K562 (cell line): ENCODE results near the gene SLC37A3. TPM values are rescaled to one million over a fixed set of nuclear protein-coding genes. Genes with fewer than 3 reads are reported as not detected.

Experiments
- ARNT ChIP-seq, 2 experiments: fragments of 450-650 bp; IDR thresholded peaks; 2 replicates each; pipeline ENCODE4 v1.6.1; 2016; ENCODE audit warnings: mild to moderate bottlenecking in 1 of 2
- CREM ChIP-seq: IDR thresholded peaks from 2 replicates; pipeline ENCODE4 v1.6.1; 2014; ENCODE audit warnings: antibody characterized with exemption, low read depth
- MEF2D ChIP-seq: conservative IDR thresholded peaks from 2 replicates; pipeline ENCODE4 v1.6.1; 2016; ENCODE audit warnings: low read depth, missing genetic modification characterization, missing compliant biosample characterization
- MEIS2 ChIP-seq: fragments of 450-650 bp; IDR thresholded peaks from 2 replicates; pipeline ENCODE4 v1.6.1; 2014; ENCODE audit warnings: mild to moderate bottlenecking; ENCODE audit not compliant: partially characterized antibody
- NCOR1 ChIP-seq: fragments of 450-650 bp; IDR thresholded peaks from 2 replicates; pipeline ENCODE4 v1.6.1; 2016; ENCODE audit warnings: mild to moderate bottlenecking, moderate library complexity
- POLR2A ChIP-seq: fragments of 450-650 bp; conservative IDR thresholded peaks from 2 replicates; pipeline ENCODE4 v1.6.1; 2016
- PTBP1 ChIP-seq: fragments of 200-400 bp; formaldehyde crosslinking; IDR thresholded peaks from 2 replicates; pipeline ENCODE4 v1.6.1; 2017; ENCODE audit warnings: low read depth, low read length
- SOX6 ChIP-seq: fragments of 450-650 bp; IDR thresholded peaks from 2 replicates; pipeline ENCODE4 v1.6.1; 2014; ENCODE audit warnings: mild to moderate bottlenecking
- ZFP1 ChIP-seq: fragments of 450-650 bp; formaldehyde crosslinking; IDR thresholded peaks from 2 replicates; pipeline ENCODE4 v1.4.0; 2020; ENCODE audit warnings: mild to moderate bottlenecking, mixed read lengths
- ZNF197 ChIP-seq: fragments of 200-800 bp; sonication (Bioruptor generic); IDR thresholded peaks from 2 replicates; pipeline ENCODE4 v1.6.1; 2016; ENCODE audit warnings: low read depth, missing genetic modification characterization, missing compliant biosample characterization
- polyA plus RNA-seq, 8 experiments: library from polyadenylated mRNA; depleted of rRNA in 4 of 8; stranded (reverse) in 5 of 8; unstranded in 3 of 8; fragments of >200 nt; fragmentation: Nextera tagmentation in 2 of 8; fragmentation: Illumina TruSeq in 1 of 8; extraction: Ambion mirVana in 2 of 8; extraction: Trizol in 1 of 8; gene quantifications; 2 replicates each; pipeline versions ENCODE4 v1.2.1 to v1.2.3, GENCODE V29; 2011 to 2014; ENCODE audit warnings: inconsistent platforms in 1 of 8, missing spikeins in 1 of 8
- total RNA-seq, 7 experiments: library from RNA; depleted of rRNA in 6 of 7; stranded (reverse); fragments of >200 nt in 6 of 7; fragmentation: Illumina TruSeq in 2 of 7; extraction: Trizol in 2 of 7; gene quantifications; 2 replicates each; pipeline versions ENCODE4 v1.2.1 to v1.2.3, GENCODE V29; 2011 to 2021; ENCODE audit warnings: low replicate concordance in 1 of 7
- TF ChIP-seq, protein P1 (sequence below): fragments of 250-450 bp; sonication (Bioruptor Pico); IDR thresholded peaks from 2 replicates; pipeline ENCODE4 v1.8.0; 2021; ENCODE audit warnings: moderate library complexity, mild to moderate bottlenecking, inconsistent platforms
- TF ChIP-seq, protein P2 (sequence below): fragments of 450-650 bp; IDR thresholded peaks from 2 replicates; pipeline ENCODE4 v1.7.0; 2016; ENCODE audit warnings: borderline replicate concordance
- TF ChIP-seq, protein P3 (sequence below): fragments of 450-650 bp; IDR thresholded peaks from 2 replicates; pipeline ENCODE4 v1.6.1; 2017; ENCODE audit warnings: antibody characterized with exemption, mild to moderate bottlenecking
- TF ChIP-seq, protein P4 (sequence below): sonication (generic); formaldehyde crosslinking; IDR thresholded peaks from 2 replicates; pipeline ENCODE4 v1.4.0; 2020; ENCODE audit warnings: mild to moderate bottlenecking, missing genetic modification reagents

Gene SLC37A3
- total and polyA plus RNA-seq, 9 of the 15 experiments (the other 6 are each of a cell fraction or from before 2014, with no cell fraction given): 11.7 to 59.1 (median 26.8) TPM

DNA sequence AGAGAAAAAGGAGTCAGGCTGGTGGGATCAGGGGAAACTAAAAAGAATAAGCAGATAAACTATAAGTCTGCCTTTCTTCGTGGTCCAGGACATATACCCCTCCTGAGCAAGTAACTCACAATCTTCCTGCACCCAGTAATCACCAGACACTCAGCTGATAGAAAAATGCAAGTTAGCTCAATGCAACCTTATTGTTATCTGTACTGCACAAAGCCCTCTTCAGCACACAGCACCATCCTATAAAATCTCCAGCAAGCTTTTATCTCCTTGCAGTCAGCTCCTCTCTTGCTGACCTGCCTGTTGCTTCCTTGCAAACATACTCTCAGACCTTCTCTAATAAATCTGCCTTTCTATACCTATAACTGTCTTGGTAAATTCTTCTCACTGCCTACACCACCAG, 6.7 kb downstream of the SLC37A3 start (continued):
- TF ChIP-seq, protein P1, sequence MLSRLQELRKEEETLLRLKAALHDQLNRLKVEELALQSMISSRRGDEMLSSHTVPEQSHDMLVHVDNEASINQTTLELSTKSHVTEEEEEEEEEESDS: no peak
- peak; percentile 29 for TF ChIP-seq MEIS2
- no peak for TF ChIP-seq MEF2D (tag)
- TF ChIP-seq, protein P2, sequence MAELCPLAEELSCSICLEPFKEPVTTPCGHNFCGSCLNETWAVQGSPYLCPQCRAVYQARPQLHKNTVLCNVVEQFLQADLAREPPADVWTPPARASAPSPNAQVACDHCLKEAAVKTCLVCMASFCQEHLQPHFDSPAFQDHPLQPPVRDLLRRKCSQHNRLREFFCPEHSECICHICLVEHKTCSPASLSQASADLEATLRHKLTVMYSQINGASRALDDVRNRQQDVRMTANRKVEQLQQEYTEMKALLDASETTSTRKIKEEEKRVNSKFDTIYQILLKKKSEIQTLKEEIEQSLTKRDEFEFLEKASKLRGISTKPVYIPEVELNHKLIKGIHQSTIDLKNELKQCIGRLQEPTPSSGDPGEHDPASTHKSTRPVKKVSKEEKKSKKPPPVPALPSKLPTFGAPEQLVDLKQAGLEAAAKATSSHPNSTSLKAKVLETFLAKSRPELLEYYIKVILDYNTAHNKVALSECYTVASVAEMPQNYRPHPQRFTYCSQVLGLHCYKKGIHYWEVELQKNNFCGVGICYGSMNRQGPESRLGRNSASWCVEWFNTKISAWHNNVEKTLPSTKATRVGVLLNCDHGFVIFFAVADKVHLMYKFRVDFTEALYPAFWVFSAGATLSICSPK: peak; percentile 46; the same call in 1 of the 2 replicates
- no peak for TF ChIP-seq ZNF197 (CRISPR knock-in tag)
- peak; percentile 93 for TF ChIP-seq SOX6
- TF ChIP-seq NCOR1: peak; percentile 94
- TF ChIP-seq, protein P3, sequence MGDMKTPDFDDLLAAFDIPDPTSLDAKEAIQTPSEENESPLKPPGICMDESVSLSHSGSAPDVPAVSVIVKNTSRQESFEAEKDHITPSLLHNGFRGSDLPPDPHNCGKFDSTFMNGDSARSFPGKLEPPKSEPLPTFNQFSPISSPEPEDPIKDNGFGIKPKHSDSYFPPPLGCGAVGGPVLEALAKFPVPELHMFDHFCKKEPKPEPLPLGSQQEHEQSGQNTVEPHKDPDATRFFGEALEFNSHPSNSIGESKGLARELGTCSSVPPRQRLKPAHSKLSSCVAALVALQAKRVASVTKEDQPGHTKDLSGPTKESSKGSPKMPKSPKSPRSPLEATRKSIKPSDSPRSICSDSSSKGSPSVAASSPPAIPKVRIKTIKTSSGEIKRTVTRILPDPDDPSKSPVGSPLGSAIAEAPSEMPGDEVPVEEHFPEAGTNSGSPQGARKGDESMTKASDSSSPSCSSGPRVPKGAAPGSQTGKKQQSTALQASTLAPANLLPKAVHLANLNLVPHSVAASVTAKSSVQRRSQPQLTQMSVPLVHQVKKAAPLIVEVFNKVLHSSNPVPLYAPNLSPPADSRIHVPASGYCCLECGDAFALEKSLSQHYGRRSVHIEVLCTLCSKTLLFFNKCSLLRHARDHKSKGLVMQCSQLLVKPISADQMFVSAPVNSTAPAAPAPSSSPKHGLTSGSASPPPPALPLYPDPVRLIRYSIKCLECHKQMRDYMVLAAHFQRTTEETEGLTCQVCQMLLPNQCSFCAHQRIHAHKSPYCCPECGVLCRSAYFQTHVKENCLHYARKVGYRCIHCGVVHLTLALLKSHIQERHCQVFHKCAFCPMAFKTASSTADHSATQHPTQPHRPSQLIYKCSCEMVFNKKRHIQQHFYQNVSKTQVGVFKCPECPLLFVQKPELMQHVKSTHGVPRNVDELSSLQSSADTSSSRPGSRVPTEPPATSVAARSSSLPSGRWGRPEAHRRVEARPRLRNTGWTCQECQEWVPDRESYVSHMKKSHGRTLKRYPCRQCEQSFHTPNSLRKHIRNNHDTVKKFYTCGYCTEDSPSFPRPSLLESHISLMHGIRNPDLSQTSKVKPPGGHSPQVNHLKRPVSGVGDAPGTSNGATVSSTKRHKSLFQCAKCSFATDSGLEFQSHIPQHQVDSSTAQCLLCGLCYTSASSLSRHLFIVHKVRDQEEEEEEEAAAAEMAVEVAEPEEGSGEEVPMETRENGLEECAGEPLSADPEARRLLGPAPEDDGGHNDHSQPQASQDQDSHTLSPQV: no peak
- TF ChIP-seq PTBP1: no peak
- TF ChIP-seq POLR2A: no peak
- TF ChIP-seq CREM: peak; percentile 19; the same call in 1 of the 2 replicates
- peak; percentile 78 to 80 for TF ChIP-seq ARNT (IDR thresholded peaks at IDR 0.05)
- TF ChIP-seq, protein P4, sequence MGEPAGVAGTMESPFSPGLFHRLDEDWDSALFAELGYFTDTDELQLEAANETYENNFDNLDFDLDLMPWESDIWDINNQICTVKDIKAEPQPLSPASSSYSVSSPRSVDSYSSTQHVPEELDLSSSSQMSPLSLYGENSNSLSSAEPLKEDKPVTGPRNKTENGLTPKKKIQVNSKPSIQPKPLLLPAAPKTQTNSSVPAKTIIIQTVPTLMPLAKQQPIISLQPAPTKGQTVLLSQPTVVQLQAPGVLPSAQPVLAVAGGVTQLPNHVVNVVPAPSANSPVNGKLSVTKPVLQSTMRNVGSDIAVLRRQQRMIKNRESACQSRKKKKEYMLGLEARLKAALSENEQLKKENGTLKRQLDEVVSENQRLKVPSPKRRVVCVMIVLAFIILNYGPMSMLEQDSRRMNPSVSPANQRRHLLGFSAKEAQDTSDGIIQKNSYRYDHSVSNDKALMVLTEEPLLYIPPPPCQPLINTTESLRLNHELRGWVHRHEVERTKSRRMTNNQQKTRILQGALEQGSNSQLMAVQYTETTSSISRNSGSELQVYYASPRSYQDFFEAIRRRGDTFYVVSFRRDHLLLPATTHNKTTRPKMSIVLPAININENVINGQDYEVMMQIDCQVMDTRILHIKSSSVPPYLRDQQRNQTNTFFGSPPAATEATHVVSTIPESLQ: no peak
- no peak for TF ChIP-seq ZFP1 (CRISPR knock-in tag)
